Prostate gland (tissue), 2 donors: ENCODE data around the gene EIF6.

ENCODE experiments used
- POLR2A ChIP-seq: fragments of 450-650 bp; IDR thresholded peaks from one replicate; pipeline ENCODE4 v1.6.1; 2016; ENCODE audit warnings: antibody characterized with exemption, mild to moderate bottlenecking
- TF ChIP-seq, protein P1 (sequence below), 4 experiments: fragments of 200-600 bp in 2 of 4; fragments of 450-650 bp in 2 of 4; sonication (generic) in 2 of 4; IDR thresholded peaks; 1 replicate in 3 of 4; 2 replicates in 1 of 4; pipeline ENCODE4 v1.5.1; 2016 to 2019; ENCODE audit warnings: antibody characterized with exemption in 4 of 4, mild to moderate bottlenecking in 2 of 4, moderate library complexity in 2 of 4

DNA sequence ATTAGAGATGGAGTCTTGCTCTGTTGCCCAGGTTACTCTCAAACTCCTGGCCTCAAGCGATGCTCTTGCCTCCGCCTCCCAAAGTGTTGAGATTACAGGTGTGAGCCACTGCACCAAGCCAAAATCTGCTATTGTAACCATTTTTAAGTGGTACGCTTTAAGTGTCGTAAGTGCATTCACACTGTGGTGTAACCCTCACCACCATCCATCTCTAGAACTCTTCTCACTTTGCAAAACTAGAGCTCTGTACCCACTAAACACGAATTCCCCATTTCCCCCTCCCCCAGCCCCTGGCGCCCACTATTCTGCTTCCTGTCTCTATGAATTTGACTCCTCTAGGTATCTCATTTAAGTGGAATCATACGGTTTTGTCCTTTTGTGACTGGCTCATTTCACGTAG lies 10.5 kb upstream of the EIF6 start:
- TF ChIP-seq, protein P1, sequence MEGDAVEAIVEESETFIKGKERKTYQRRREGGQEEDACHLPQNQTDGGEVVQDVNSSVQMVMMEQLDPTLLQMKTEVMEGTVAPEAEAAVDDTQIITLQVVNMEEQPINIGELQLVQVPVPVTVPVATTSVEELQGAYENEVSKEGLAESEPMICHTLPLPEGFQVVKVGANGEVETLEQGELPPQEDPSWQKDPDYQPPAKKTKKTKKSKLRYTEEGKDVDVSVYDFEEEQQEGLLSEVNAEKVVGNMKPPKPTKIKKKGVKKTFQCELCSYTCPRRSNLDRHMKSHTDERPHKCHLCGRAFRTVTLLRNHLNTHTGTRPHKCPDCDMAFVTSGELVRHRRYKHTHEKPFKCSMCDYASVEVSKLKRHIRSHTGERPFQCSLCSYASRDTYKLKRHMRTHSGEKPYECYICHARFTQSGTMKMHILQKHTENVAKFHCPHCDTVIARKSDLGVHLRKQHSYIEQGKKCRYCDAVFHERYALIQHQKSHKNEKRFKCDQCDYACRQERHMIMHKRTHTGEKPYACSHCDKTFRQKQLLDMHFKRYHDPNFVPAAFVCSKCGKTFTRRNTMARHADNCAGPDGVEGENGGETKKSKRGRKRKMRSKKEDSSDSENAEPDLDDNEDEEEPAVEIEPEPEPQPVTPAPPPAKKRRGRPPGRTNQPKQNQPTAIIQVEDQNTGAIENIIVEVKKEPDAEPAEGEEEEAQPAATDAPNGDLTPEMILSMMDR (IDR thresholded peaks at IDR 0.05): no peak
- TF ChIP-seq POLR2A: no peak
